Central memory CD8-positive, alpha-beta T cell (primary cell): ENCODE measurements around the gene GBF1.
A peak's percentile ranks its signal among the peaks of the same experiment; 100 is the strongest.

Experiments used
- ATAC-seq: fragments of 150-1000 bp; cut with Tn5 transposase; replicated peaks from 2 replicates; pipeline ENCODE4 v1.10.0; 2022; ENCODE audit warnings: mild to moderate bottlenecking, moderate FRiP score, moderate number of reproducible peaks; ENCODE audit not compliant: poor library complexity, severe bottlenecking; ENCODE audit errors: extremely low read depth
- DNase-seq, 2 donors: peaks; one replicate each; pipeline ENCODE4 v3.0.0; 2021; ENCODE audit warnings: low spot score in 2 of 2
- H3K27ac Mint-ChIP-seq: one replicate; pipeline ENCODE4 v1.8.0; 2022; ENCODE audit warnings: low read depth, mild to moderate bottlenecking, moderate library complexity, mixed read lengths
- H3K27me3 Mint-ChIP-seq: one replicate; pipeline ENCODE4 v1.8.0; 2022; ENCODE audit warnings: mixed read lengths
- H3K36me3 Mint-ChIP-seq: one replicate; pipeline ENCODE4 v1.8.0; 2022; ENCODE audit warnings: mild to moderate bottlenecking, moderate library complexity, mixed read lengths; ENCODE audit not compliant: insufficient read depth
- H3K4me1 Mint-ChIP-seq: one replicate; pipeline ENCODE4 v1.8.0; 2022; ENCODE audit warnings: mixed read lengths
- H3K4me3 Mint-ChIP-seq: one replicate; pipeline ENCODE4 v1.8.0; 2022; ENCODE audit warnings: mild to moderate bottlenecking, moderate library complexity, mixed read lengths
- H3K9me3 Mint-ChIP-seq: one replicate; pipeline ENCODE4 v1.8.0; 2022; ENCODE audit warnings: mixed read lengths

Gene GBF1

GRCh38 chr10:102225646-102226541, 19.4 kb upstream of the GBF1 start, which contains the start of gene ELOVL3:
Gene ELOVL3 (plus strand): TSS chr10:102226299. CDS start chr10:102226549, 250 bp downstream.
- DNase-seq: peak; percentile 70 to 75
- H3K27ac Mint-ChIP-seq: no peak within 1 kb of the TSS
- no peaks in the 10 kb centered on the region for H3K9me3 Mint-ChIP-seq
- peaks cover 31% of the 10 kb centered on the region for H3K27me3 Mint-ChIP-seq
- H3K4me3 Mint-ChIP-seq: peak within 1 kb of the TSS; percentile 61
- peaks cover 11% of the 10 kb centered on the region for H3K4me1 Mint-ChIP-seq
- no peaks in the 10 kb centered on the region for H3K36me3 Mint-ChIP-seq
- peak; percentile 89 for ATAC-seq

- H3K36me3 Mint-ChIP-seq: no peaks in the 10 kb centered on the region
- peak overlapping the region; percentile 61 for H3K4me3 Mint-ChIP-seq
- H3K4me1 Mint-ChIP-seq: peaks cover 11% of the 10 kb centered on the region
- no peaks in the 10 kb centered on the region for H3K9me3 Mint-ChIP-seq
- H3K27me3 Mint-ChIP-seq: peaks cover 32% of the 10 kb centered on the region
- DNase-seq (no peak), ATAC-seq (no peak)
- H3K27ac Mint-ChIP-seq: no peak overlapping the region
These were observed 18.8 kb upstream of the GBF1 start for GRCh38 chr10:102226542-102226870.

GRCh38 chr10:102227050-102227449, 18.3 kb upstream of the GBF1 start:
- Mint-ChIP-seq H3K36me3 (no peaks in the 10 kb centered on the region), H3K9me3 (no peaks in the 10 kb centered on the region), H3K27ac (no peak overlapping the region), H3K27me3 (peaks cover 37% of the 10 kb centered on the region), H3K4me3 (no peak overlapping the region), H3K4me1 (peaks cover 11% of the 10 kb centered on the region)
- DNase-seq: no peak
- ATAC-seq: no peak

- Mint-ChIP-seq H3K4me1 (peaks cover 11% of the 10 kb centered on the region), H3K9me3 (no peaks in the 10 kb centered on the region), H3K36me3 (no peaks in the 10 kb centered on the region), H3K4me3 (peak overlapping the region; percentile 78), H3K27ac (no peak overlapping the region), H3K27me3 (peaks cover 62% of the 10 kb centered on the region)
- DNase-seq: peak; percentile 78
- ATAC-seq: peak; percentile 57
These were observed 15.5 kb upstream of the GBF1 start for GRCh38 chr10:102229810-102230263.

- no peaks in the 10 kb centered on the region for H3K36me3 Mint-ChIP-seq
- H3K4me1 Mint-ChIP-seq: peaks cover 11% of the 10 kb centered on the region
- DNase-seq (no peak), ATAC-seq (peak; percentile 17)
- H3K27me3 Mint-ChIP-seq: peaks cover 63% of the 10 kb centered on the region
- no peaks in the 10 kb centered on the region for H3K9me3 Mint-ChIP-seq
- no peak overlapping the region for H3K27ac Mint-ChIP-seq
- H3K4me3 Mint-ChIP-seq: peak overlapping the region; percentile 78
These were observed 15.0 kb upstream of the GBF1 start for GRCh38 chr10:102230264-102230860.

GRCh38 chr10:102230861-102231356, 14.4 kb upstream of the GBF1 start:
- Mint-ChIP-seq H3K4me3 (peak overlapping the region; percentile 78), H3K36me3 (no peaks in the 10 kb centered on the region), H3K27ac (no peak overlapping the region), H3K27me3 (peaks cover 68% of the 10 kb centered on the region), H3K4me1 (peaks cover 8% of the 10 kb centered on the region), H3K9me3 (no peaks in the 10 kb centered on the region)
- ATAC-seq (no peak), DNase-seq (peak in 1 of 2 donors; percentile 46)

- H3K9me3 Mint-ChIP-seq: no peaks in the 10 kb centered on the region
- peak overlapping the region; percentile 78 for H3K4me3 Mint-ChIP-seq
- H3K36me3 Mint-ChIP-seq: no peaks in the 10 kb centered on the region
- H3K4me1 Mint-ChIP-seq: peaks cover under 1% of the 10 kb centered on the region
- ATAC-seq: peak; percentile 54
- H3K27me3 Mint-ChIP-seq: peaks cover 73% of the 10 kb centered on the region
- peak; percentile 46 to 54 for DNase-seq
- no peak overlapping the region for H3K27ac Mint-ChIP-seq
These were observed 13.7 kb upstream of the GBF1 start for GRCh38 chr10:102231357-102232318.

- DNase-seq (no peak), ATAC-seq (no peak)
- Mint-ChIP-seq H3K9me3 (no peaks in the 10 kb centered on the region), H3K4me3 (no peak overlapping the region), H3K27ac (no peak overlapping the region), H3K4me1 (no peaks in the 10 kb centered on the region), H3K27me3 (peaks cover 53% of the 10 kb centered on the region), H3K36me3 (no peaks in the 10 kb centered on the region)
These were observed 11.3 kb upstream of the GBF1 start for GRCh38 chr10:102233997-102234396.

- Mint-ChIP-seq H3K9me3 (no peaks in the 10 kb centered on the region), H3K4me1 (no peaks in the 10 kb centered on the region), H3K36me3 (no peaks in the 10 kb centered on the region), H3K27me3 (peaks cover 42% of the 10 kb centered on the region), H3K4me3 (no peak overlapping the region), H3K27ac (no peak overlapping the region)
- no peak for ATAC-seq
- no peak for DNase-seq
These were observed 10.3 kb upstream of the GBF1 start for GRCh38 chr10:102234888-102235597.

- ATAC-seq: no peak
- no peaks in the 10 kb centered on the region for H3K4me1 Mint-ChIP-seq
- no peaks in the 10 kb centered on the region for H3K36me3 Mint-ChIP-seq
- H3K4me3 Mint-ChIP-seq: no peak overlapping the region
- H3K27me3 Mint-ChIP-seq: peaks cover 42% of the 10 kb centered on the region
- no peak for DNase-seq
- no peak overlapping the region for H3K27ac Mint-ChIP-seq
- no peaks in the 10 kb centered on the region for H3K9me3 Mint-ChIP-seq
These were observed 9.8 kb upstream of the GBF1 start for GRCh38 chr10:102235598-102235920.

GRCh38 chr10:102236006-102236405, 9.3 kb upstream of the GBF1 start:
- Mint-ChIP-seq H3K4me1 (no peaks in the 10 kb centered on the region), H3K27ac (no peak overlapping the region), H3K9me3 (no peaks in the 10 kb centered on the region), H3K36me3 (no peaks in the 10 kb centered on the region), H3K4me3 (no peak overlapping the region), H3K27me3 (peaks cover 42% of the 10 kb centered on the region)
- ATAC-seq (no peak), DNase-seq (no peak)
